GM18870 (cell line): ENCODE results near the gene RERE.

ENCODE experiments used
- ATAC-seq: cut with Tn5 transposase; IDR thresholded peaks from one replicate; pipeline ENCODE4 v1.9.1; 2021; ENCODE audit warnings: moderate library complexity; ENCODE audit not compliant: unreplicated experiment

RERE gene

DNA sequence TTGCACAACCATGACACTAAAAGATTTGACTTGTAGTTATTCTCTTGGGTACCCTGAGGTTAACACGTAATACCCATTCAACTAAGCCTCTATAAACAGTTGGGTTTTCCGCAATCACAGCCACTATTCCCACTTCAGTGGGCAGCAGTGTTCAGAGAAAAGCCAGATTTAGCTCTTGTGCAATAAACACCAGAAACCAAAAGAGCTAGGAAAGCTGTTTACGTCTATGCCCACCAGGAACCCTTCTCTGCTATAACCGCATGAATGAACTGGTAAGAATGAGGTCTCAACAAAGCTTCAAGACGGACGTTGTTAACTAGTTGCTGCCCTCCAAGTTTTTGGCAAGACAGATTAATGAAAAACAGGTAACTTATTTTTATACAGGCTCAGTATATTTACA, 398.3 kb downstream of the RERE start:
- no peak for ATAC-seq

DNA sequence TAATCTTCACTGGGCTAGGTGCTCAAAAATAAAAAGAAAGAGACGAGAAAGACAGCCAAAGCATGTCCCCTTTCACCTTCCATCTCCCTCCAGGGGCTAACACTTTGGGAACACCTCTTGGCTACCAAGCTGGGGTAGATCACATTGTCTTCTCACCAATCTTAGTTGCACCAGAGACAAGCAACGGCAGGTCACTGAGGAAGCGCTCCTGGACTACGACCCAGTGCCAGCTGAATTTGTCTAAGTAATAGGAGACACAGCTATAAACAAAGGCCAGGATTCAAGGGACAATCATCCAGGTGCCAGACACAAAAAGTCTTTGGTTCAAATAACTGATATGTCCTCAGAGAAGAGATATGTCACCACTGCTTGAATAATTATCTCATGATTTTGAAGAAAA, 399.1 kb downstream of the RERE start:
- no peak for ATAC-seq

- ATAC-seq: no peak
These were observed 399.8 kb downstream of the RERE start for GRCh38 chr1:8417625-8418024.

- no peak for ATAC-seq
These were observed 400.6 kb downstream of the RERE start for GRCh38 chr1:8416881-8417280.

GRCh38 chr1:8415526-8416278, 401.7 kb downstream of the RERE start:
- ATAC-seq: no peak

DNA sequence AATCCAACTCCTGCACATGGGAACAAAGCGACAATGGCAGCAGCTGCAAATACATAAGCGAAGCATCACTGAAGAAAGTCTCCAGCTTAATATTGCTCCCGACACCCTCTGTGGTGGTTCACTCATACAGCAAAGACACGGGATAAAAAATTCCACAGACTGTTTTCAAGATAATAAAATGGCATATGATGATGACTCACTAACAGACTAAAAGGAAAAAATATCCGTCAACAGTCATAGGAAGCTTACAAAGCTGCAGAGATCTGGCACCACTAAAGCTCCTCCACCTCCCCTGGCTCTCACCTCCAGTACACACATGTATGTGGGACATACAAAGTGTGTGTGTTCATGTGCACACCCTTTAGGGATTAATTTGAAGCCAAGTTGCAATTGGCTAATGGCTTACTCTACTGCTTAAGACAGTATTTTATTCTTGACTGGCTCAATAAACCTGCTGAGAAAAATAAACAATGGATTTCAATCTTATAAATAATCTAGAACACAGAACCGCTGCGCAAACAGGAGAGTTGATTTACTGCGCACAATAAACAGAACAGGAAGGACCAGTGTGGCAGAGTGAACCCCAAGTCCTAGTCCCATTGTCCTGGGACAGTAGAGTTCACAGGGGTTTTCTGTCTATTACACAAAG, 405.1 kb downstream of the RERE start:
- ATAC-seq: no peak

DNA sequence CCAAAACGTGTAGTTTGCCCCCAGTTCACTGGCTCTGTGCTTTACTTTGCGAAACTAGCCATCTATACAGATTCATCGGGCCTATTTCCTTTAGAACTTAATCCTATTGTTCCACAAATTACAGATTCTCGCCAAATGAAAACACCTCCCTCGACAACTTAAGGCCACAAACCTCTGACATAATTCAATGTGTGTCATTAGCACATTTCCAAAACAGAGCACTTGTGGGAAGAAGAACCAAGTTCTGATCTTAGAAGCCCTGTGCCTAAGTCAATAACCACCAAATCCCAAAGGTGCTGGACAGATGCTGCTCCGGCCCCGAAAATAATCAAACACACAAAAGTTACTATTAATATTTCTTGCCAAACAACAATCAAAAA, 405.6 kb downstream of the RERE start:
- ATAC-seq: no peak

DNA sequence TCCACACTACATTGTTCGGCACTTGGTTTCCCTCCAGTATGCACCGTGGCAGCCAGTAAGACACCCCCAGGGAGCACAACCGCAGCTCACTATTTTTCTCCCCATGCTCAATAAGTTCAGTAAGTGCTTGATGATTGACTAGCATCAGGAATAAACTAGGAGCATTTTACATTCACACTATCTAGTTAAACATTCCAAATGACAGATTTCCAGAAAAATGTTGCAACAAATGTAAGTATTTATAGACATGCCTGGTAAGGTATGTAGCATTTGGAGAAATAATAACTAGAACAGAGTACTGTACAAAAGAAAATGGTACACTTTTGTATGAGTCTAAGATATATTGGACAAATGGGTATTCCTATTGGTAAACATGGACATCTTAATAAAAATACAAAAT, 406.6 kb downstream of the RERE start:
- ATAC-seq: no peak

GRCh38 chr1:8409606-8410005, 407.8 kb downstream of the RERE start:
- no peak for ATAC-seq

- ATAC-seq: no peak
These were observed 408.3 kb downstream of the RERE start for GRCh38 chr1:8409106-8409505.

DNA sequence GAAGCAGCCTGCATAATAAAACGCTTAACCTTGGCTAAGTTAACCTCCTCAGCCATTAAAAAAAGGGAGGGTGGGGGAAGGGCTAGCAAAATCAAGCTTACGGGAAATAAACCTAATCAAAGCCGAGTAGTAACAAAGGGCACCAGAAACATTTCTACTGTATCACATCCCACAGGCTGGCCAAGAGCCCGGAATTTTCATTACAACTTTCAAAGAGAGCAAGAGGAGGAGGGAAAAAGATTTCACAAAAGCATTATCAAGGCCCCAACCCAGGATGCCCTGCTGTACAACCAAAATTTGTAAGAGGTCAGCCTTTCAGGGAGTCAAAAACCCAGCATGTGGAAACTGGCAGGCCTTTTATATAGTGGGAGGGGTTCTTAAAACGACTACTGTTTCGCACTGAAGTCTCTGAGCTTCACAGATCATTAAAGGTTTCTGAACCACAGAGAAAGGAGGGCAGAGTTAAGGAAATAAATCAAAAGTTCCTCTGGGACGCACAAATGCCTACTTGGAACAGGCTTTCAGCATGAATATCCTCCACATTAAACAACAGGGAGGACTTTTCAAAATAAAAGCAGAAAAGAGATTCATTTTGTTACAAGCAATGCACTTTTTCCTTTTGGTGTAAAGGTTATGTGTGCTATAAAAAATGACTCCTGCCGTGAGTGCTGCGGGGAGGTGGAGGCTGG, 409.1 kb downstream of the RERE start:
- ATAC-seq: no peak

GRCh38 chr1:8407652-8408051, 409.8 kb downstream of the RERE start:
- no peak for ATAC-seq

DNA sequence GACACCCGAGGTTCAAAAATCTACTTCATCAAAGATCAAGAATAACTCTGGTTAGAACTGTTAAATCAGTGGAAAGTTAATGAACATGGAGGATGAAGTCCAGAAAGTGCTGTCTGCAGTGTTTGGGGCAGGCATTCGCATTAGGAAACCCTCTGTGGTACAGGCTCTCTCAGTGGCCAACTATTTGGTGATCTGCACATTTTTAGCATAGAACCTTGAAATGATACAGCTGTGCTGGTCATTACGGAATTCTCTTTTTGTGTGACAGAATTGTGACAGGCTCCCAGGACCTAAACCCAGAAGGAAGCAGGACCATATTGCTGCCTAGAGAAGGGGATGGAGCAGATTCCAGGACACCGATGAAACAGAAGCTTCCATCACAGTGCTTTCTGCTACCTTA, 410.5 kb downstream of the RERE start:
- ATAC-seq: no peak

- no peak for ATAC-seq
These were observed 411.4 kb downstream of the RERE start for GRCh38 chr1:8406011-8406410.

DNA sequence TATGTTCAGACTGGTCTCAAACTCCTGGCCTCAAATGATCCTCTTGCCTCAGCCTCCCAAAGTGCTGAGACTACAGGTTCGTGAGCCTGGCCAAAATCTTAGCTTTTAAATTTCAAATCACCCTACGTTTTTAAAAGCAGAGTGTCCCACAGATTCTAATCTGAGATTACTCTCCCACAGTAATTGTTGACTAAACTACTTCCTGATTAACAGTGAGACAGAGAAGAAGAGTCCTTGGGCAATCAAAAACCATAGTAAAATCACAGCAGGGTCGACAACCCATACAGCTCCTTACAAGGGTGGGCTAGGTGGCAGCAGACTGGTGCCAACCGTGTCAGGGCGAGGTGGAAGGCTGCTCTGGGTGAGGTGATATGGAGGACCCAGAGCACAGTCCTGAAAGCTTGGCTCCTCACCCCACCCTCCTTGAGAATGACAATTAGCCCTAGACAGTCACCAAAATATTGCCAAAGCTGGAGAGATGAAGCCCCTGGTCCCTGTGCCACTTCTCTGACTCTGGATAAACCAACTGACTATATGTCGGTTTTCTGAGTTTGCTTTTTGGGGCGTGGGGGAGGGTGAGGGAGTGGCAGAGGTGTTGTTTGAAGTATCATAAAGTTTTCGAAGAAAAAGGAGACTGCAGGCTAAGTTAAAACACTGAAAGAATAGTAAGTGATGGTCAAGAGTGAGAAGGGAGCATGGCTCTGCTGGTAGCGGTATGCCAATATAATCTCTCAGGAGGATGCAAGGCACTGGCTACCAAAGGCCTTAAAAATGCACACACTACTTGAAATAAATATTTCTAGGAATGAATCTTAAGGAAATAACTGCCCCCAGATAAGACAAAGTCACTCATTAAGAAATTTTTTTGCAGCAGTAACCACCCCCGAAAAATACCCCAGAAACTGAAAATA, 412.7 kb downstream of the RERE start:
- ATAC-seq: no peak

GRCh38 chr1:8402109-8402710, 415.2 kb downstream of the RERE start:
- ATAC-seq: no peak

- ATAC-seq: no peak
These were observed 418.8 kb downstream of the RERE start for GRCh38 chr1:8398677-8399076.

DNA sequence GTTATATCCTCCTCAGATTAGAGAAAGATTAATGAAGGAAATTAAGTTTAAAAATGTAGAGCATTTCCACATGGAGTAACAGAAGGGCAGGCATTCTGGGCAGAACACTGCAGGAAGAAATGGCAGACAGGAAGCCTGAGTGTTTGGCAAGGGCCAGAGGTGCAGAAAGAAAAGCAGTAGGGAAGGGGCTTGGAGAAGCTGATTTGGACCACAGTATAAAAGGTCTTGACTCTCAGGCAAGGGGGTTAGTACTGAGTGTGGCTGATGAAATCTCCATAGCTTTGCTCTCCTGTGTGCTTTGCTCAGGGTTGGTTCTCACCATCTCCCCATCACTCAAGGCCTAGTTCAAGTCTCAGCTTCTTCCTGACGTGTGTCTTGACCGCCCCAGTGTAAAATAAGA, 419.4 kb downstream of the RERE start:
- no peak for ATAC-seq

- peak; percentile 46 for ATAC-seq
These were observed 419.9 kb downstream of the RERE start for GRCh38 chr1:8397511-8397910.

- peak; percentile 31 for ATAC-seq
These were observed 420.5 kb downstream of the RERE start for GRCh38 chr1:8396786-8397406.
